Mesenchymal stem cell (in vitro differentiated cells and primary cell): Measurements from ENCODE around the gene RHBDF1.

Source experiments
- DNase-seq: peaks from one replicate; pipeline ENCODE4 v3.0.0-alpha.2; 2013
- H2AFZ ChIP-seq: one replicate; pipeline ENCODE4 v1.6.1; 2013; ENCODE audit warnings: low read depth, mild to moderate bottlenecking, control low read depth, inconsistent platforms, low read length, moderate library complexity
- H2AK5ac ChIP-seq: 2 replicates; pipeline ENCODE4 v1.6.1; 2013; ENCODE audit warnings: low read length, moderate library complexity, mild to moderate bottlenecking, inconsistent platforms; ENCODE audit not compliant: severe bottlenecking
- H2BK120ac ChIP-seq: one replicate; pipeline ENCODE4 v1.6.1; 2013; ENCODE audit warnings: low read depth, mild to moderate bottlenecking, inconsistent platforms, low read length, moderate library complexity
- H2BK12ac ChIP-seq, 2 experiments: one replicate each; pipeline ENCODE4 v1.6.1; 2013; ENCODE audit warnings: inconsistent platforms in 2 of 2, low read length in 2 of 2, mild to moderate bottlenecking in 2 of 2, moderate library complexity in 2 of 2, control low read depth in 1 of 2
- H2BK15ac ChIP-seq: one replicate; pipeline ENCODE4 v1.6.1; 2013; ENCODE audit warnings: mild to moderate bottlenecking, low read depth, inconsistent platforms; ENCODE audit not compliant: poor library complexity, severe bottlenecking
- H2BK5ac ChIP-seq: 2 replicates; pipeline ENCODE4 v1.6.1; 2013; ENCODE audit warnings: low read depth, mild to moderate bottlenecking, low read length, control low read depth, inconsistent platforms; ENCODE audit not compliant: poor library complexity, severe bottlenecking
- H3K14ac ChIP-seq, 2 experiments: one replicate each; pipeline ENCODE4 v1.6.1; 2013; ENCODE audit warnings: inconsistent platforms in 2 of 2, low read length in 2 of 2, control low read depth in 1 of 2, mild to moderate bottlenecking in 1 of 2, moderate library complexity in 1 of 2
- H3K18ac ChIP-seq, 2 experiments: one replicate each; pipeline ENCODE4 v1.6.1; 2013; ENCODE audit warnings: inconsistent platforms in 2 of 2, low read length in 2 of 2, control low read depth in 1 of 2, low read depth in 1 of 2, mild to moderate bottlenecking in 1 of 2
- H3K23ac ChIP-seq, 2 experiments: one replicate each; pipeline ENCODE4 v1.6.1; 2013; ENCODE audit warnings: inconsistent platforms in 2 of 2, low read length in 2 of 2, mild to moderate bottlenecking in 2 of 2, moderate library complexity in 2 of 2, control low read depth in 1 of 2
- H3K27ac ChIP-seq: 2 replicates; pipeline ENCODE4 v1.5.1; 2013; ENCODE audit warnings: mild to moderate bottlenecking, moderate library complexity, low read length, control low read depth, inconsistent platforms; ENCODE audit not compliant: poor library complexity, severe bottlenecking
- H3K27me3 ChIP-seq, 2 experiments: 2 replicates each; pipeline versions ENCODE4 v1.6.1 to v1.7.0; 2013; ENCODE audit warnings: low read length in 2 of 2, mild to moderate bottlenecking in 2 of 2, moderate library complexity in 2 of 2, control low read depth in 1 of 2, inconsistent platforms in 1 of 2; ENCODE audit not compliant: control insufficient read depth in 1 of 2, insufficient read depth in 1 of 2
- H3K36me3 ChIP-seq, 2 experiments: 2 replicates each; pipeline versions ENCODE4 v1.6.1 to v1.7.0; 2013; ENCODE audit warnings: low read length in 2 of 2, control low read depth in 1 of 2, inconsistent platforms in 1 of 2, low read depth in 1 of 2, mild to moderate bottlenecking in 1 of 2; ENCODE audit not compliant: insufficient read depth in 2 of 2, control insufficient read depth in 1 of 2
- H3K4ac ChIP-seq, 2 experiments: one replicate each; pipeline ENCODE4 v1.6.1; 2013; ENCODE audit warnings: inconsistent platforms in 2 of 2, low read length in 2 of 2, mild to moderate bottlenecking in 2 of 2, moderate library complexity in 2 of 2, control low read depth in 1 of 2, low read depth in 1 of 2
- H3K4me1 ChIP-seq: 2 replicates; pipeline ENCODE4 v1.6.1; 2013; ENCODE audit warnings: low read depth, low read length, control low read depth; ENCODE audit not compliant: control insufficient read depth, insufficient read depth
- H3K4me2 ChIP-seq: 2 replicates; pipeline ENCODE4 v1.6.1; 2013; ENCODE audit warnings: low read length, mild to moderate bottlenecking, inconsistent platforms; ENCODE audit not compliant: poor library complexity, severe bottlenecking
- H3K4me3 ChIP-seq, 2 experiments: 2 replicates each; pipeline versions ENCODE4 v1.5.1 to v1.7.0; 2013; ENCODE audit warnings: low read length in 2 of 2, mild to moderate bottlenecking in 2 of 2, control low read depth in 1 of 2, low read depth in 1 of 2; ENCODE audit not compliant: insufficient read depth in 1 of 2
- H3K79me1 ChIP-seq: replicated peaks from 2 replicates; pipeline ENCODE4 v1.6.1; 2013; ENCODE audit warnings: mild to moderate bottlenecking, control low read depth, low read length, inconsistent platforms; ENCODE audit not compliant: poor library complexity, severe bottlenecking
- H3K9ac ChIP-seq: 2 replicates; pipeline ENCODE4 v1.7.0; 2013; ENCODE audit warnings: mild to moderate bottlenecking, low read length, moderate library complexity
- H3K9me3 ChIP-seq: 2 replicates; pipeline ENCODE4 v1.7.0; 2013; ENCODE audit warnings: mild to moderate bottlenecking, low read length; ENCODE audit not compliant: control insufficient read depth
- H4K8ac ChIP-seq: one replicate; pipeline ENCODE4 v1.6.1; 2013; ENCODE audit warnings: inconsistent platforms, mild to moderate bottlenecking, low read length, moderate library complexity
- H4K91ac ChIP-seq: one replicate; pipeline ENCODE4 v1.6.1; 2013; ENCODE audit warnings: mild to moderate bottlenecking, low read length, inconsistent platforms
- WGBS: methylation state at CpG from one replicate; pipeline ENCODE4 v1.1.7; 2013; ENCODE audit warnings: mixed read lengths; 5-methylcytosine and 5-hydroxymethylcytosine counted together

The RHBDF1 gene

GRCh38 chr16:91484-91883 lies 19.1 kb upstream of the RHBDF1 start:
- Histone ChIP-seq H3K79me1 (peaks cover 41% of the 10 kb centered on the region), H3K4me1 (peaks cover 39% of the 10 kb centered on the region), H2AK5ac (no peak overlapping the region), H2BK120ac (no peak overlapping the region), H2BK5ac (no peak overlapping the region), H2AFZ (no peak overlapping the region), H3K27me3 (no peaks in the 10 kb centered on the region), H3K36me3 (peaks cover 82 to 83% of the 10 kb centered on the region in 2 experiments), H3K18ac (no peak overlapping the region), H2BK15ac (no peak overlapping the region), H4K8ac (no peak overlapping the region), H2BK12ac (no peak overlapping the region), H3K4me3 (no peak overlapping the region), H4K91ac (no peak overlapping the region), H3K4ac (no peak overlapping the region), H3K23ac (no peak overlapping the region), H3K14ac (no peak overlapping the region), H3K4me2 (no peak overlapping the region), H3K9me3 (no peaks in the 10 kb centered on the region), H3K27ac (no peak overlapping the region), H3K9ac (no peak overlapping the region)
- 95% methylated on average over 9 of the region's 9 CpGs for whole genome bisulfite sequencing
- no peak for DNase-seq

GRCh38 chr16:89391-90302 lies 17.2 kb upstream of the RHBDF1 start:
- WGBS, result 95% methylated on average over 30 of the region's 30 CpGs

GRCh38 chr16:88613-89012 lies 16.2 kb upstream of the RHBDF1 start:
- WGBS, result 93% methylated on average over 14 of the region's 14 CpGs
- Histone ChIP-seq H2BK120ac (no peak overlapping the region), H3K4me2 (no peak overlapping the region), H3K4ac (no peak overlapping the region), H2BK5ac (no peak overlapping the region), H3K14ac (no peak overlapping the region), H2BK12ac (no peak overlapping the region), H4K8ac (no peak overlapping the region), H3K36me3 (peaks cover 77 to 86% of the 10 kb centered on the region in 2 experiments), H2AK5ac (no peak overlapping the region), H3K27ac (no peak overlapping the region), H3K27me3 (no peaks in the 10 kb centered on the region), H2AFZ (no peak overlapping the region), H3K23ac (no peak overlapping the region), H3K4me1 (peaks cover 55% of the 10 kb centered on the region), H2BK15ac (no peak overlapping the region), H3K79me1 (peaks cover 28% of the 10 kb centered on the region), H3K9ac (no peak overlapping the region), H3K4me3 (no peak overlapping the region), H3K18ac (no peak overlapping the region), H3K9me3 (no peaks in the 10 kb centered on the region), H4K91ac (no peak overlapping the region)
- DNase-seq, result no peak

More at GRCh38 chr16:89391-90302, 17.2 kb upstream of the RHBDF1 start:
- H2BK5ac ChIP-seq, result no peak overlapping the region
- no peak overlapping the region for H2BK15ac ChIP-seq
- H3K36me3 ChIP-seq, result peaks cover 84 to 87% of the 10 kb centered on the region in 2 experiments
- no peak overlapping the region for H3K4me2 ChIP-seq
- no peak overlapping the region for H3K9ac ChIP-seq
- no peak overlapping the region for H3K23ac ChIP-seq
- DNase-seq, result no peak
- H3K9me3 ChIP-seq, result no peaks in the 10 kb centered on the region
- H2BK120ac ChIP-seq, result no peak overlapping the region
- no peak overlapping the region for H2BK12ac ChIP-seq
- no peak overlapping the region for H3K14ac ChIP-seq
- peaks cover 54% of the 10 kb centered on the region for H3K4me1 ChIP-seq
- H2AFZ ChIP-seq, result no peak overlapping the region
- no peak overlapping the region for H3K4me3 ChIP-seq
- H3K27me3 ChIP-seq, result no peaks in the 10 kb centered on the region
- no peak overlapping the region for H3K18ac ChIP-seq
- H3K27ac ChIP-seq, result no peak overlapping the region
- H4K8ac ChIP-seq, result no peak overlapping the region
- no peak overlapping the region for H4K91ac ChIP-seq
- H2AK5ac ChIP-seq, result no peak overlapping the region
- no peak overlapping the region for H3K4ac ChIP-seq
- H3K79me1 ChIP-seq, result peaks cover 33% of the 10 kb centered on the region

DNA sequence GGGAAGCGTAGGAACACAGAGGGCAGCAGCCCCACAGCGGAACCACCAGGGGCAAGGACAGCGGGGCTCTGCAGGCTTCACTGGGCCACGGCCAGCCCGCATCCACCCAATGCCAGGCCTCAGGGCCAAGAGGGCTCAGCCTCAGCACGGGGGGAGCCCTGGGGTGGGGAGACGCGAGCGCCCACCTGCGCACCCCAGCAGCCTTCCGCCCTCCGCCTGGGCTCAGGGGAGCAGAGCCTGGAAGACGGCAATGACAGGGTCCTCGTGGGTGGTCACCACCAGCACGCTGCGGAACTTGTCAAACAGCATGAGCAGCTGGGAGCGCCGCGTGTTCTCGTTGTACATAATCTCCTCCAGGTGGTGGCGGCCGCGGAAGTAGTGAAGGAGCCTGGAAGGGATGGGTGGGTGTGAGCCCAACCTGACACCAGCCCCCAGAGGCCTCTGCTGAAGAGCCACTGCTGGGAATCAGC lies 14.1 kb upstream of the RHBDF1 start:
- WGBS, result 91% methylated on average over 23 of the region's 23 CpGs
- H3K14ac ChIP-seq, result peak overlapping the region in 1 of 2 experiments; percentile 7

More for the DNA sequence above, 14.1 kb upstream of the RHBDF1 start:
- Histone ChIP-seq H2BK120ac (no peak overlapping the region), H3K4ac (no peak overlapping the region), H3K4me1 (peaks cover 53% of the 10 kb centered on the region), H3K4me2 (no peak overlapping the region), H3K36me3 (peaks cover 72 to 75% of the 10 kb centered on the region in 2 experiments), H3K79me1 (peaks cover 28% of the 10 kb centered on the region), H2BK5ac (no peak overlapping the region), H3K4me3 (no peak overlapping the region), H4K91ac (no peak overlapping the region), H2AK5ac (peak overlapping the region; percentile 36), H2AFZ (no peak overlapping the region), H3K18ac (peak overlapping the region in 1 of 2 experiments; percentile 65), H3K9ac (no peak overlapping the region), H3K27ac (no peak overlapping the region), H3K27me3 (no peaks in the 10 kb centered on the region), H2BK12ac (peak overlapping the region in 1 of 2 experiments; percentile 39), H3K23ac (no peak overlapping the region), H2BK15ac (no peak overlapping the region), H3K9me3 (no peaks in the 10 kb centered on the region), H4K8ac (no peak overlapping the region)
- no peak for DNase-seq
